Urothelium cell line (cell line): ENCODE data around the gene CST4.
A peak's percentile ranks its signal among the peaks of the same experiment; 100 is the strongest.
"Not testable (repeated sequence)": the region's sequence is repeated elsewhere in the genome, so short reads cannot be mapped to it uniquely, and the experiment has no call there.

Experiments used
- DNase-seq: peaks from one replicate; pipeline ENCODE4 v3.0.0; 2011; ENCODE audit warnings: low spot score, mixed read lengths
- FAIRE-seq: peaks from 2 replicates; lab custom pipeline; 2011; peaks lifted over from hg19 to GRCh38; lab: Jason Lieb, UNC

Gene CST4

GRCh38 chr20:23690581-23690980 is 1.7 kb upstream of the CST4 start:
- FAIRE-seq (no peak), DNase-seq (no peak)

- DNase-seq (no peak), FAIRE-seq (no peak)
Observed at GRCh38 chr20:23689399-23689690, 507 bp upstream of the CST4 start.

- FAIRE-seq (no peak), DNase-seq (no peak)
Observed at GRCh38 chr20:23687986-23688385, 852 bp downstream of the CST4 start.

GRCh38 chr20:23686046-23686750 is 2.6 kb downstream of the CST4 start:
- no peak for DNase-seq
- FAIRE-seq: no peak

GRCh38 chr20:23685529-23685896 is 3.3 kb downstream of the CST4 start:
- FAIRE-seq, DNase-seq: not testable (repeated sequence)

- FAIRE-seq (no peak), DNase-seq (no peak)
Observed at GRCh38 chr20:23684261-23684660, 4.6 kb downstream of the CST4 start.

- FAIRE-seq (no peak), DNase-seq (no peak)
Observed at GRCh38 chr20:23683807-23684206, 5.0 kb downstream of the CST4 start.

- FAIRE-seq (no peak), DNase-seq (no peak)
Observed at GRCh38 chr20:23683281-23683680, 5.6 kb downstream of the CST4 start.

- no peak for DNase-seq
- no peak for FAIRE-seq
Observed at GRCh38 chr20:23680146-23680545, 8.7 kb downstream of the CST4 start.

GRCh38 chr20:23679133-23680092 is 9.4 kb downstream of the CST4 start:
- no peak for DNase-seq
- FAIRE-seq: no peak

GRCh38 chr20:23673209-23673608 is 15.6 kb downstream of the CST4 start:
- no peak for FAIRE-seq

GRCh38 chr20:23672158-23672557 is 16.7 kb downstream of the CST4 start:
- DNase-seq (no peak), FAIRE-seq (no peak)

More at GRCh38 chr20:23673209-23673608, 15.6 kb downstream of the CST4 start:
- no peak for DNase-seq

GRCh38 chr20:23671479-23671878 is 17.4 kb downstream of the CST4 start:
- DNase-seq (no peak), FAIRE-seq (no peak)

GRCh38 chr20:23670361-23670760 is 18.5 kb downstream of the CST4 start:
- FAIRE-seq (no peak), DNase-seq (no peak)

- DNase-seq (no peak), FAIRE-seq (no peak)
Observed at GRCh38 chr20:23669866-23670265, 19.0 kb downstream of the CST4 start.

- no peak for DNase-seq
- FAIRE-seq: no peak
Observed at GRCh38 chr20:23669327-23669726, 19.5 kb downstream of the CST4 start.

GRCh38 chr20:23668477-23668951 is 20.3 kb downstream of the CST4 start:
- FAIRE-seq (no peak), DNase-seq (peak; percentile 75)

- FAIRE-seq: no peak
- no peak for DNase-seq
Observed at GRCh38 chr20:23667666-23668065, 21.2 kb downstream of the CST4 start.

GRCh38 chr20:23666698-23667097 is 22.1 kb downstream of the CST4 start:
- no peak for FAIRE-seq

GRCh38 chr20:23666189-23666588 is 22.6 kb downstream of the CST4 start:
- FAIRE-seq (no peak), DNase-seq (no peak)

More at GRCh38 chr20:23666698-23667097, 22.1 kb downstream of the CST4 start:
- no peak for DNase-seq

- DNase-seq: no peak
Observed at GRCh38 chr20:23664954-23665353, 23.9 kb downstream of the CST4 start.

GRCh38 chr20:23664046-23664445 is 24.8 kb downstream of the CST4 start:
- FAIRE-seq, DNase-seq: not testable (repeated sequence)

More at GRCh38 chr20:23664954-23665353, 23.9 kb downstream of the CST4 start:
- no peak for FAIRE-seq
